SK-N-SH (cell line): ENCODE measurements around the gene STK40. TPM values are rescaled to one million over a fixed set of nuclear protein-coding genes. Genes with fewer than 3 reads are reported as not detected.

Source experiments
- CTCF ChIA-PET: fragments of 300-600, 350-600 bp; formaldehyde crosslinking; extraction: SDS; loops from one replicate; lab custom pipeline; 2021; lab: Yijun Ruan, JAX
- POLR2A ChIA-PET: fragments of 350-600 bp; sonication (Branson Sonifier 250); formaldehyde crosslinking; extraction: SDS; loops from one replicate; lab custom pipeline; 2020; ENCODE audit warnings: antibody characterized with exemption, inconsistent platforms; lab: Yijun Ruan, JAX
- DNase-seq: peaks from one replicate; pipeline ENCODE4 v3.0.0; 2012
- H2AFZ ChIP-seq: fragments of 200-600 bp; sonication (generic); 2 replicates; pipeline ENCODE4 v1.8.1; 2016; ENCODE audit warnings: antibody characterized with exemption, mild to moderate bottlenecking, low read depth
- H3F3A ChIP-seq: fragments of 200-600 bp; sonication (generic); replicated peaks from 2 replicates; pipeline ENCODE3; 2016; ENCODE audit warnings: antibody characterized with exemption, mild to moderate bottlenecking; ENCODE audit not compliant: insufficient read depth
- H3K27ac ChIP-seq, 2 experiments: fragments of 200-500 bp in 1 of 2; fragments of 200-600 bp in 1 of 2; sonication (Bioruptor generic) in 1 of 2; sonication (generic), shearing (Covaris generic) in 1 of 2; 2 replicates each; pipeline versions ENCODE4 v1.5.1 to v1.6.1; 2014 to 2016; ENCODE audit warnings: low read depth in 2 of 2, inconsistent platforms in 1 of 2, low read length in 1 of 2, mild to moderate bottlenecking in 1 of 2, mixed read lengths in 1 of 2
- H3K27me3 ChIP-seq: fragments of 200-600 bp; sonication (generic), shearing (Covaris generic); 2 replicates; pipeline ENCODE4 v1.6.1; 2016; ENCODE audit warnings: mixed run types; ENCODE audit not compliant: insufficient read depth
- H3K36me3 ChIP-seq, 2 experiments: fragments of 200-500 bp in 1 of 2; fragments of 200-600 bp in 1 of 2; sonication (Bioruptor generic) in 1 of 2; sonication (generic) in 1 of 2; replicated peaks in 1 of 2; 2 replicates each; pipeline versions ENCODE3 to v1.5.1; 2014 to 2016; ENCODE audit warnings: low read length in 1 of 2, mild to moderate bottlenecking in 1 of 2; ENCODE audit not compliant: insufficient read depth in 2 of 2, control insufficient read depth in 1 of 2
- H3K4me1 ChIP-seq, 2 experiments: fragments of 200-500 bp in 1 of 2; fragments of 200-600 bp in 1 of 2; sonication (Bioruptor generic) in 1 of 2; sonication (generic), shearing (Covaris generic) in 1 of 2; 2 replicates each; pipeline versions ENCODE4 v1.5.1 to v1.6.1; 2014 to 2016; ENCODE audit warnings: low read depth in 1 of 2, low read length in 1 of 2, mixed run types in 1 of 2; ENCODE audit not compliant: insufficient read depth in 2 of 2, control insufficient read depth in 1 of 2
- H3K4me2 ChIP-seq: fragments of 200-600 bp; sonication (generic), shearing (Covaris generic); 2 replicates; pipeline ENCODE4 v1.6.1; 2017; ENCODE audit warnings: mixed run types
- H3K4me3 ChIP-seq, 2 experiments: fragments of 200-500 bp in 1 of 2; fragments of 200-600 bp in 1 of 2; sonication (Bioruptor generic) in 1 of 2; sonication (generic), shearing (Covaris generic) in 1 of 2; 2 replicates each; pipeline versions ENCODE4 v1.5.1 to v1.8.1; 2014 to 2016; ENCODE audit warnings: low read depth in 2 of 2, inconsistent platforms in 1 of 2, low read length in 1 of 2, mild to moderate bottlenecking in 1 of 2, mixed read lengths in 1 of 2, moderate library complexity in 1 of 2
- H3K79me2 ChIP-seq: fragments of 200-600 bp; sonication (generic); 2 replicates; pipeline ENCODE4 v1.8.1; 2017; ENCODE audit warnings: mild to moderate bottlenecking; ENCODE audit not compliant: insufficient read depth
- H3K9ac ChIP-seq: fragments of 200-600 bp; sonication (generic); 2 replicates; pipeline ENCODE4 v1.6.1; 2017; ENCODE audit warnings: mixed run types
- H3K9me2 ChIP-seq: fragments of 200-600 bp; sonication (generic); 2 replicates; pipeline ENCODE4 v1.6.1; 2017; ENCODE audit warnings: mixed run types
- H3K9me3 ChIP-seq: fragments of 200-600 bp; sonication (generic); 2 replicates; pipeline ENCODE4 v1.6.1; 2017; ENCODE audit warnings: mixed run types, mild to moderate bottlenecking, moderate library complexity
- H4K20me1 ChIP-seq: fragments of 200-600 bp; sonication (generic); 2 replicates; pipeline ENCODE4 v1.6.1; 2017; ENCODE audit warnings: mild to moderate bottlenecking, mixed run types; ENCODE audit not compliant: insufficient read depth
- EP300 ChIP-seq, 2 experiments: IDR thresholded peaks; 2 replicates each; pipeline versions ENCODE4 v1.4.0 to v1.6.1; 2012; ENCODE audit warnings: borderline replicate concordance in 1 of 2, low read depth in 1 of 2, low read length in 1 of 2
- EZH2phosphoT487 ChIP-seq: fragments of 200-600 bp; sonication (generic); IDR thresholded peaks from 2 replicates; pipeline ENCODE4 v1.6.1; 2017; ENCODE audit warnings: low read depth, mixed run types, mild to moderate bottlenecking, antibody characterized with exemption, moderate library complexity, borderline replicate concordance
- GABPA ChIP-seq: IDR thresholded peaks from 2 replicates; pipeline ENCODE4 v1.4.0; 2012; ENCODE audit warnings: low read depth, mild to moderate bottlenecking
- MXI1 ChIP-seq: IDR thresholded peaks from 2 replicates; pipeline ENCODE4 v1.6.1; 2012; ENCODE audit warnings: mild to moderate bottlenecking, low read depth, low read length, improper control_type of control experiment
- NRF1 ChIP-seq: IDR thresholded peaks from 2 replicates; pipeline ENCODE4 v1.6.1; 2012; ENCODE audit warnings: low read depth, mild to moderate bottlenecking, low read length
- PBX3 ChIP-seq: IDR thresholded peaks from 2 replicates; pipeline ENCODE4; 2012
- RAD21 ChIP-seq: IDR thresholded peaks from 2 replicates; pipeline ENCODE4 v1.6.1; 2012; ENCODE audit warnings: mild to moderate bottlenecking, low read length
- RCOR1 ChIP-seq: fragments of 150-350 bp; IDR thresholded peaks from 2 replicates; pipeline ENCODE4 v1.6.1; 2017; ENCODE audit warnings: antibody characterized with exemption, low read length
- RFX5 ChIP-seq: IDR thresholded peaks from 2 replicates; pipeline ENCODE4 v1.6.1; 2012; ENCODE audit warnings: mild to moderate bottlenecking, improper control_type of control experiment, low read length
- RXRA ChIP-seq: IDR thresholded peaks from 2 replicates; pipeline ENCODE4 v1.4.0; 2012; ENCODE audit warnings: low read depth, mild to moderate bottlenecking, borderline replicate concordance
- TCF12 ChIP-seq: IDR thresholded peaks from 2 replicates; pipeline ENCODE4 v1.4.0; 2012
- TEAD4 ChIP-seq: IDR thresholded peaks from 2 replicates; pipeline ENCODE4 v1.4.0; 2012; ENCODE audit warnings: mild to moderate bottlenecking, borderline replicate concordance; ENCODE audit not compliant: insufficient read depth
- USF2 ChIP-seq: fragments of 150-350 bp; IDR thresholded peaks from 2 replicates; pipeline ENCODE4 v1.6.1; 2017; ENCODE audit warnings: antibody characterized with exemption, low read length, low read depth, borderline replicate concordance
- YY1 ChIP-seq: IDR thresholded peaks from 2 replicates; pipeline ENCODE4 v1.4.0; 2012; ENCODE audit warnings: low read depth, mild to moderate bottlenecking
- WGBS: methylation state at CpG from one replicate; pipeline ENCODE4 v1.1.6; 2017; ENCODE audit warnings: low lambda C conversion rate; 5-methylcytosine and 5-hydroxymethylcytosine counted together
- polyA plus RNA-seq, 3 experiments: library from polyadenylated mRNA; depleted of rRNA; stranded (reverse); fragments of >200 nt; gene quantifications; 2 replicates each; pipeline ENCODE4 v1.2.3, GENCODE V29; 2012

The STK40 gene
- polyA plus RNA-seq, 1 of the 3 experiments (the other 2 are of a cell fraction), result 43.3 TPM

GRCh38 chr1:36396359-36396758 lies 10.6 kb upstream of the STK40 start:
- Histone ChIP-seq H3K9me2 (no peaks in the 10 kb centered on the region), H3K27ac (peak overlapping the region in 1 of 2 experiments; percentile 83; a peak in 1 of 4 replicates), H3K36me3 (peaks cover 17 to 19% of the 10 kb centered on the region in 2 experiments), H3K4me1 (peaks cover 0 to 5% of the 10 kb centered on the region in 2 experiments; a peak in 2 of 4 replicates), H3K4me3 (peak overlapping the region in 1 of 2 experiments; percentile 98; a peak in 2 of 4 replicates)
- POLR2A ChIA-PET, result interaction anchor here (3.2 kb wide), 1 partner anchor 10 kb away, joined by 25 read pairs; the partner anchor contains the start of gene STK40
- TF ChIP-seq RXRA, result no peak
- TF ChIP-seq NRF1, result no peak
- TF ChIP-seq GABPA, result no peak
- TF ChIP-seq, all 33 proteins: peak for 0
- Histone ChIP-seq H3K9me3 (no peaks in the 10 kb centered on the region), H3K79me2 (peaks cover 39% of the 10 kb centered on the region), H4K20me1 (no peaks in the 10 kb centered on the region), H3K9ac (no peak overlapping the region), H3K4me2 (peak overlapping the region; percentile 94), H3K27me3 (no peaks in the 10 kb centered on the region), H2AFZ (no peak overlapping the region), H3F3A (peaks cover 5% of the 10 kb centered on the region)
- CTCF ChIA-PET, result interaction anchor here (0.6 to 1.5 kb wide), 6 partner anchors 9 to 332 kb away, joined by 3 to 5 read pairs (median 3); partner anchors contain the start of gene TRAPPC3
- WGBS, result 81% methylated on average over 6 of the region's 6 CpGs
- DNase-seq, result no peak

- H3K4me2 ChIP-seq, result no peak overlapping the region
- no peak for DNase-seq
- no peak for TF ChIP-seq PBX3
- TF ChIP-seq RAD21, result no peak
- no peak for TF ChIP-seq EZH2phosphoT487
- TF ChIP-seq TCF12, result no peak
- no peak for TF ChIP-seq RFX5
- no peak for TF ChIP-seq GABPA
- no peak for TF ChIP-seq TEAD4
- TF ChIP-seq NRF1, result no peak
- TF ChIP-seq USF2, result no peak
- no peak for TF ChIP-seq MXI1
- TF ChIP-seq RCOR1, result no peak
- TF ChIP-seq EP300 (IDR thresholded peaks at IDR 0.05; ENCODE audit: borderline replicate concordance in 1 of 2, low read depth in 1 of 2, low read length in 1 of 2), result no peak
- TF ChIP-seq YY1, result no peak
- H3K79me2 ChIP-seq, result peaks cover 39% of the 10 kb centered on the region
- no peak overlapping the region for H3K27ac ChIP-seq
- H4K20me1 ChIP-seq, result no peaks in the 10 kb centered on the region
- WGBS, result 94% methylated on average over 8 of the region's 19 CpGs
- H3K4me1 ChIP-seq, result peaks cover 0 to 5% of the 10 kb centered on the region in 2 experiments; a peak in 3 of 4 replicates
- ChIA-PET POLR2A (interaction anchor here (0.9 kb wide), 1 partner anchor 57 kb away, joined by 3 read pairs; the partner anchor contains the start of gene OSCP1), CTCF (interaction anchor here (1.0 kb wide), 1 partner anchor 24 kb away, joined by 5 read pairs; no protein-coding TSS in a partner anchor)
- no peak overlapping the region for H2AFZ ChIP-seq
- H3F3A ChIP-seq, result peaks cover 5% of the 10 kb centered on the region
- H3K27me3 ChIP-seq, result no peaks in the 10 kb centered on the region
- H3K9me2 ChIP-seq, result no peaks in the 10 kb centered on the region
- H3K4me3 ChIP-seq, result no peak overlapping the region
- H3K36me3 ChIP-seq, result peaks cover 23 to 24% of the 10 kb centered on the region in 2 experiments
- H3K9ac ChIP-seq, result no peak overlapping the region
- no peaks in the 10 kb centered on the region for H3K9me3 ChIP-seq
These were observed 8.0 kb upstream of the STK40 start for GRCh38 chr1:36393686-36394085.
